Mesothelial cell of epicardium (in vitro differentiated cells): Measurements from ENCODE around the gene FAM98A. TPM values are rescaled to one million over a fixed set of nuclear protein-coding genes. Genes with fewer than 3 reads are reported as not detected.
A peak's percentile ranks its signal among the peaks of the same experiment; 100 is the strongest.

Experiments used
- DNase-seq, 2 experiments: peaks; one replicate each; pipeline ENCODE4 v3.0.0; 2021; ENCODE audit warnings: low spot score in 2 of 2; ENCODE audit not compliant: unreplicated experiment in 2 of 2
- H3K27ac Mint-ChIP-seq: 2 replicates; pipeline ENCODE4 v1.8.0; 2021; ENCODE audit warnings: mixed read lengths
- H3K27me3 Mint-ChIP-seq: 2 replicates; pipeline ENCODE4 v1.8.0; 2021; ENCODE audit warnings: low read depth, mixed read lengths
- H3K36me3 Mint-ChIP-seq: 2 replicates; pipeline ENCODE4 v1.8.0; 2021; ENCODE audit warnings: mixed read lengths
- H3K4me1 Mint-ChIP-seq: 2 replicates; pipeline ENCODE4 v1.8.0; 2021; ENCODE audit warnings: mixed read lengths
- H3K4me3 Mint-ChIP-seq: 2 replicates; pipeline ENCODE4 v1.8.0; 2021; ENCODE audit warnings: mild to moderate bottlenecking, moderate library complexity, mixed read lengths
- H3K9me3 Mint-ChIP-seq: 2 replicates; pipeline ENCODE4 v1.8.0; 2021; ENCODE audit warnings: mixed read lengths
- total RNA-seq: library from RNA; stranded (reverse); gene quantifications from 3 replicates; pipeline ENCODE4 v1.2.1, GENCODE V29; 2021
- TF ChIP-seq, protein P1 (sequence below): fragments of 200-600 bp; sonication (generic); IDR thresholded peaks from one replicate; pipeline ENCODE4 v1.5.0; 2021; ENCODE audit warnings: antibody characterized with exemption; ENCODE audit not compliant: unreplicated experiment

The FAM98A gene
- total RNA-seq, 1 donor from 2014 or later, result 29.4 TPM

DNA sequence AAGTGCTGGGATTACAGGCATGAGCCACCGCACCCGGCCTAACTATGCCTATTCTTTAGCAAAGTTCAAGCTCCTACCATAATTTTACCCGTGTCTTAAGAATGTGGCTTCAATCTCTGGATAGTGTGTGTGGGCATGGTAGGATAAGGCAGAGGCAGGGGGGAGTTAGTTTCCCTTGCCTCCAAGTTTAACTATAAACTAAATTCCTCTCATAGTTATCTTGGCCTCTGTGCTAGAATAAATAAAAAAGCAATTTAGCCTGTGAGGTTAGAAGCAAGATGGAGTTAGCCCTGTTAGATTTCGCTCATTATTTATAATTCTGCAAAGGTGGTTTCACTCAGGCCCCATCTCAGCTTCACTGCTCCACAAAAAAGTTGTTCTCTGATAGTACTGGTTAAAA, 7.0 kb upstream of the FAM98A start:
- Mint-ChIP-seq H3K9me3 (peaks cover 10% of the 10 kb centered on the region), H3K27ac (peak overlapping the region; percentile 53), H3K4me3 (no peak overlapping the region), H3K27me3 (no peaks in the 10 kb centered on the region), H3K4me1 (peaks cover 19% of the 10 kb centered on the region), H3K36me3 (no peaks in the 10 kb centered on the region)
- TF ChIP-seq, protein P1, sequence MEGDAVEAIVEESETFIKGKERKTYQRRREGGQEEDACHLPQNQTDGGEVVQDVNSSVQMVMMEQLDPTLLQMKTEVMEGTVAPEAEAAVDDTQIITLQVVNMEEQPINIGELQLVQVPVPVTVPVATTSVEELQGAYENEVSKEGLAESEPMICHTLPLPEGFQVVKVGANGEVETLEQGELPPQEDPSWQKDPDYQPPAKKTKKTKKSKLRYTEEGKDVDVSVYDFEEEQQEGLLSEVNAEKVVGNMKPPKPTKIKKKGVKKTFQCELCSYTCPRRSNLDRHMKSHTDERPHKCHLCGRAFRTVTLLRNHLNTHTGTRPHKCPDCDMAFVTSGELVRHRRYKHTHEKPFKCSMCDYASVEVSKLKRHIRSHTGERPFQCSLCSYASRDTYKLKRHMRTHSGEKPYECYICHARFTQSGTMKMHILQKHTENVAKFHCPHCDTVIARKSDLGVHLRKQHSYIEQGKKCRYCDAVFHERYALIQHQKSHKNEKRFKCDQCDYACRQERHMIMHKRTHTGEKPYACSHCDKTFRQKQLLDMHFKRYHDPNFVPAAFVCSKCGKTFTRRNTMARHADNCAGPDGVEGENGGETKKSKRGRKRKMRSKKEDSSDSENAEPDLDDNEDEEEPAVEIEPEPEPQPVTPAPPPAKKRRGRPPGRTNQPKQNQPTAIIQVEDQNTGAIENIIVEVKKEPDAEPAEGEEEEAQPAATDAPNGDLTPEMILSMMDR, result no peak
- no peak for DNase-seq

DNA sequence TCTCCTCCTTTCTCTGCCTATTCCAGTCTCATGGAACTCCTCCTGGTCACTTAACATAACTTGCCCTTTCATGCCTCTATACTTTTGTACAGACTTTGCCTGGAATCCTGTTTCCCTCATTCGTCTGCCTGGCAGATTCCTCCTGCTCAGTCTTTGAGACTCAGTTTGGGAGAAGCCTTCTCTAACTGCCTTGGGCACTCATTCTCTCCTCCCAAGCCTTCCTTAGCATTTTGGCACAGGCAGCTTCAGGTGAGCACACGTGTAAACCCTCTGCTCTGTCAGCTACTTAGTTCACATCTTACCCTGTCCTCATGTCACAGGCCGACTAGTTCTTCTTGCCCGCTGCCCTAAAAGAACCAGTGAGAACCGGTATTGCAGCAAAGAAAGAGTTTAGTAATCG, 6.0 kb upstream of the FAM98A start:
- H3K36me3 Mint-ChIP-seq, result no peaks in the 10 kb centered on the region
- H3K4me1 Mint-ChIP-seq, result peaks cover 19% of the 10 kb centered on the region
- DNase-seq, result no peak
- H3K4me3 Mint-ChIP-seq, result no peak overlapping the region
- TF ChIP-seq, protein P1, result no peak
- H3K9me3 Mint-ChIP-seq, result peaks cover 7% of the 10 kb centered on the region
- no peaks in the 10 kb centered on the region for H3K27me3 Mint-ChIP-seq
- peak overlapping the region; percentile 47 for H3K27ac Mint-ChIP-seq

DNA sequence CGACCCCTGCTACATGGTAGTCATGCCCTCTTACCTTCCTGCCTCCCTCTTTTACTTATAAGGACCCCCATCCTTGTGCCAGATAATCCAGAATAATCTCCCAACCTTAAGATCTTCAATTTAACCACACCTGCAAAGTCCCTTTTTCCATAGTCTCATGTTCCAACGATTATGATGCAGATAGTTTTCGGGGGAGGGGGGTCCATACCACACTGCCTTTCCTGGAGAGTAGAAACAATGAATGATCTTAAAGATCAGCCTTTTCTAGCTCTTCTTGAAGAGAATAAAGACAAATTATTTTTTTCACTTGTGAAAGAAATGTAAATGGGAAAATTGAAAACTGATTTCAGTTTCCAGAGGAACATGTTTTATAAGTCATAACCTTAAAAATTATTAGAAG, 4.3 kb upstream of the FAM98A start:
- Mint-ChIP-seq H3K4me1 (peaks cover 27% of the 10 kb centered on the region), H3K36me3 (no peaks in the 10 kb centered on the region), H3K4me3 (no peak overlapping the region), H3K27ac (no peak overlapping the region), H3K9me3 (no peaks in the 10 kb centered on the region), H3K27me3 (no peaks in the 10 kb centered on the region)
- no peak for DNase-seq
- TF ChIP-seq, protein P1, result no peak

DNA sequence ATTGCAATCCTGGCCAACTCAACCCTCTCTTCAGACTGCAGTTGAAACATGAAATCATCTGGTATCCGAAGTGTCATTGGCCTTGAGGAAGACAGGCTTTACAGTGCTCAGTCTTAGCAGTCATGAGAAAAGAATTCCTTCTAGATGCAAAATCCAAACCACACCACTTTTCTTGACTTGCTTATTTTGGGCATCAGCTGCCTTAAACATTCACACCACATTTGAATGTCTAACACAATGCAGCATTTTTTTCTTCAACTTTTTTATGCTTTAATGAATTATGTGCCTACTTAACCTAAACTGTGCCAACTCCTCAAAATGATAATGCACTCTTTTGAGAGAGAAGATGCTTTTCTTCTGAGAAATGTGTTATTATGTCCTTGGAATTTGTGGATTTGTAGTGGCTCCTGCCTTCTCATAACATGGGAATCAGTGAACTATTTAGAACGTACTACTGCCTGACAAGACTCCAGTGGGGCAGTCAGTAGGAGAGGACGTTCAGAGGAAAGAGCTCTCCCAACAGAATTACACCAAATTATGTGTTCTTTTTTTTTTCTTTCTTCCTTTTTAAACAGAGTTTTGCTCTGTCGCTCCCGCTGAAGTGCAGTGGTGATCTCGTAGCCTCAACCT, 3.2 kb upstream of the FAM98A start:
- Mint-ChIP-seq H3K36me3 (no peaks in the 10 kb centered on the region), H3K27me3 (no peaks in the 10 kb centered on the region), H3K4me3 (no peak overlapping the region), H3K4me1 (peaks cover 29% of the 10 kb centered on the region), H3K9me3 (no peaks in the 10 kb centered on the region), H3K27ac (no peak overlapping the region)
- DNase-seq, result no peak
- TF ChIP-seq, protein P1, result no peak

DNA sequence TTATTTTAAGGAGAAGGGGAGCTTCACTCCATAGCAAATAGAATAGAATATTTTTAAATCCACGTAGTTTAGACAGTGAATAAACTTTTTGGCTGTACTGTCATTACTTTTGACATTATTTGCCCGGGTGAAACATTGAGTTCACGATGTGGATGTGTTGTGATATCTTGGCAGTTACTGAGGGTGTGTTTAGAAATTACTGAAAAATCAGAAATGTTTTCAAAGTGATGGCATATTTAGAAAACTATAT, 769 bp upstream of the FAM98A start:
- peak overlapping the region; percentile 90 for H3K4me3 Mint-ChIP-seq
- H3K27ac Mint-ChIP-seq, result peak overlapping the region; percentile 97
- H3K27me3 Mint-ChIP-seq, result no peaks in the 10 kb centered on the region
- DNase-seq, result no peak
- TF ChIP-seq, protein P1, result no peak
- no peaks in the 10 kb centered on the region for H3K9me3 Mint-ChIP-seq
- H3K4me1 Mint-ChIP-seq, result peaks cover 15% of the 10 kb centered on the region
- peaks cover 3% of the 10 kb centered on the region for H3K36me3 Mint-ChIP-seq
